ENCODE results near the gene PPP1R1B. TPM values are rescaled to one million over a fixed set of nuclear protein-coding genes. Genes with fewer than 3 reads are reported as not detected.

PPP1R1B gene
- total and polyA plus RNA-seq, 2 donors (not counting 1 experiment from before 2014, with no cell fraction given), result not detected

GRCh38 chr17:39580082-39580468 lies 46.7 kb upstream of the PPP1R1B start:
- TF ChIP-seq EZH2 (IDR thresholded peaks at IDR 0.05; ENCODE audit: borderline replicate concordance, insufficient read depth, low read depth, low read length, poor library complexity, severe bottlenecking), result no peak
- no peak for TF ChIP-seq CTCF (IDR thresholded peaks at IDR 0.05)
- CTCF ChIA-PET, result interaction anchor here (0.7 to 1.0 kb wide), 2 partner anchors 25 to 42 kb away, joined by 3 to 5 read pairs; no protein-coding TSS in a partner anchor
- DNase-seq (no peak), ATAC-seq (ENCODE audit: low read depth) (no peak)
- Mint-ChIP-seq H3K4me1 (no peaks in the 10 kb centered on the region), H3K9me3 (ENCODE audit: insufficient read depth) (no peaks in the 10 kb centered on the region), H3K4me3 (no peak overlapping the region), H3K27ac (no peak overlapping the region), H3K27me3 (peaks cover 12% of the 10 kb centered on the region)
- Histone ChIP-seq H3K4me1 (ENCODE audit: control insufficient read depth in 2 of 2, insufficient read depth in 2 of 2, low read length in 2 of 2) (no peaks in the 10 kb centered on the region), H3K79me2 (ENCODE audit: control insufficient read depth, insufficient read depth, low read length) (no peaks in the 10 kb centered on the region), H2AFZ (ENCODE audit: insufficient read depth, low read depth, low read length, poor library complexity, severe bottlenecking) (no peak overlapping the region), H3K4me3 (ENCODE audit: control extremely low read depth in 1 of 5, extremely low read depth in 1 of 5, insufficient read depth in 1 of 5, low read depth in 2 of 5, low read length in 4 of 5) (no peak overlapping the region), H3K27me3 (replicated peaks in 1 of 4; ENCODE audit: control extremely low read depth in 1 of 4, control insufficient read depth in 3 of 4, insufficient read depth in 4 of 4, low read length in 3 of 4) (peaks cover 0 to 3% (median 0%) of the 10 kb centered on the region in 4 experiments), H3K9me3 (ENCODE audit: control extremely low read depth in 1 of 3, control insufficient read depth in 2 of 3, insufficient read depth in 1 of 3, low read length in 2 of 3) (no peaks in the 10 kb centered on the region), H4K20me1 (ENCODE audit: control insufficient read depth, insufficient read depth, low read length, poor library complexity, severe bottlenecking) (no peaks in the 10 kb centered on the region), H3K36me3 (replicated peaks in 1 of 2; ENCODE audit: control extremely low read depth in 1 of 2, control insufficient read depth in 1 of 2, extremely low read depth in 1 of 2, insufficient read depth in 2 of 2, low read length in 1 of 2) (no peaks in the 10 kb centered on the region), H3K4me2 (replicated peaks; ENCODE audit: low read depth, low read length, poor library complexity, severe bottlenecking) (no peak overlapping the region), H3K9ac (ENCODE audit: low read length) (no peak overlapping the region), H3K27ac (ENCODE audit: low read length in 2 of 2) (no peak overlapping the region)
- WGBS (ENCODE audit: insufficient coverage), result 98% methylated on average over 5 of the region's 7 CpGs
- intact Hi-C loops (cut with micrococcal nuclease), result no loop called here
- POLR2A ChIA-PET, result no interaction called here

- H3K27me3 ChIP-seq (replicated peaks in 1 of 4; ENCODE audit: control extremely low read depth in 1 of 4, control insufficient read depth in 3 of 4, insufficient read depth in 4 of 4, low read length in 3 of 4), result no peaks in the 10 kb centered on the region
- no peak overlapping the region for H3K4me2 ChIP-seq (replicated peaks; ENCODE audit: low read depth, low read length, poor library complexity, severe bottlenecking)
- no peak for DNase-seq
- no peak overlapping the region for H3K4me3 ChIP-seq (ENCODE audit: control extremely low read depth in 1 of 5, extremely low read depth in 1 of 5, insufficient read depth in 1 of 5, low read depth in 2 of 5, low read length in 4 of 5)
- WGBS (ENCODE audit: insufficient coverage), result 94% methylated on average over 20 of the region's 20 CpGs
- no peak overlapping the region for H3K27ac Mint-ChIP-seq
- H3K4me1 ChIP-seq (ENCODE audit: control insufficient read depth in 2 of 2, insufficient read depth in 2 of 2, low read length in 2 of 2), result no peaks in the 10 kb centered on the region
- H3K9me3 ChIP-seq (ENCODE audit: control extremely low read depth in 1 of 3, control insufficient read depth in 2 of 3, insufficient read depth in 1 of 3, low read length in 2 of 3), result no peaks in the 10 kb centered on the region
- no peak overlapping the region for H3K4me3 Mint-ChIP-seq
- no peaks in the 10 kb centered on the region for H3K9me3 Mint-ChIP-seq (ENCODE audit: insufficient read depth)
- H3K27ac ChIP-seq (ENCODE audit: low read length in 2 of 2), result no peak overlapping the region
- TF ChIP-seq CTCF (IDR thresholded peaks at IDR 0.05) (no peak), EZH2 (IDR thresholded peaks at IDR 0.05; ENCODE audit: borderline replicate concordance, insufficient read depth, low read depth, low read length, poor library complexity, severe bottlenecking) (no peak)
- POLR2A ChIA-PET, result no interaction called here
- H3K4me1 Mint-ChIP-seq, result no peaks in the 10 kb centered on the region
- H2AFZ ChIP-seq (ENCODE audit: insufficient read depth, low read depth, low read length, poor library complexity, severe bottlenecking), result no peak overlapping the region
- no peak overlapping the region for H3K9ac ChIP-seq (ENCODE audit: low read length)
- no peak for ATAC-seq (ENCODE audit: low read depth)
- peaks cover 9% of the 10 kb centered on the region for H3K27me3 Mint-ChIP-seq
- CTCF ChIA-PET, result no interaction called here
- no peaks in the 10 kb centered on the region for H4K20me1 ChIP-seq (ENCODE audit: control insufficient read depth, insufficient read depth, low read length, poor library complexity, severe bottlenecking)
- intact Hi-C loops (cut with micrococcal nuclease), result no loop called here
- H3K36me3 ChIP-seq (replicated peaks in 1 of 2; ENCODE audit: control extremely low read depth in 1 of 2, control insufficient read depth in 1 of 2, extremely low read depth in 1 of 2, insufficient read depth in 2 of 2, low read length in 1 of 2), result no peaks in the 10 kb centered on the region
- no peaks in the 10 kb centered on the region for H3K79me2 ChIP-seq (ENCODE audit: control insufficient read depth, insufficient read depth, low read length)
Measured at GRCh38 chr17:39581071-39581758, 45.5 kb upstream of the PPP1R1B start.

Measured in B cell (primary cell).